HEK293 (cell line): ENCODE measurements around the gene PRAMEF9.
"Not testable (repeated sequence)": the region's sequence is repeated elsewhere in the genome, so short reads cannot be mapped to it uniquely, and the experiment has no call there.

Experiments
- CTCF ChIA-PET: fragments of 350-600 bp; formaldehyde crosslinking; extraction: SDS; loops from one replicate; lab custom pipeline; 2021; ENCODE audit warnings: antibody characterized with exemption; lab: Yijun Ruan, JAX
- POLR2A ChIA-PET: fragments of 300-600 bp; formaldehyde crosslinking; extraction: SDS; loops from one replicate; lab custom pipeline; 2020; ENCODE audit warnings: antibody characterized with exemption, inconsistent platforms; lab: Yijun Ruan, JAX
- H3K27ac ChIP-seq: fragments of 200-500 bp; sonication (Bioruptor generic); 2 replicates; pipeline ENCODE4 v1.5.1; 2014; ENCODE audit warnings: low read depth, low read length, control low read depth, inconsistent platforms; ENCODE audit errors: extremely low read depth
- H3K36me3 ChIP-seq, 2 experiments: fragments of 200-500 bp in 1 of 2; sonication (Bioruptor generic) in 1 of 2; 1 replicate in 1 of 2; 2 replicates in 1 of 2; pipeline ENCODE4 v1.5.1; 2014 to 2017; ENCODE audit warnings: inconsistent platforms in 2 of 2, low read length in 2 of 2; ENCODE audit not compliant: control insufficient read depth in 2 of 2, insufficient read depth in 1 of 2
- H3K4me1 ChIP-seq: fragments of 200-500 bp; sonication (Bioruptor generic); 2 replicates; pipeline ENCODE4 v1.5.1; 2014; ENCODE audit warnings: mild to moderate bottlenecking, low read length, inconsistent platforms; ENCODE audit not compliant: control insufficient read depth, insufficient read depth
- H3K4me3 ChIP-seq: 2 replicates; pipeline ENCODE4 v1.5.1; 2011; ENCODE audit warnings: low read depth, mild to moderate bottlenecking, control low read depth, low read length, moderate library complexity
- H3K9me3 ChIP-seq: fragments of 200-500 bp; sonication (Bioruptor generic); 2 replicates; pipeline ENCODE4 v1.5.1; 2014; ENCODE audit warnings: low read depth, low read length, inconsistent platforms; ENCODE audit not compliant: control insufficient read depth, insufficient read depth
- EGR2 ChIP-seq: fragments of 450-650 bp; formaldehyde crosslinking; IDR thresholded peaks from 2 replicates; pipeline ENCODE4 v1.5.1; 2016; ENCODE audit warnings: low read depth, missing biosample characterization, missing genetic modification characterization
- HIC1 ChIP-seq: fragments of 450-650 bp; formaldehyde crosslinking; IDR thresholded peaks from 2 replicates; pipeline ENCODE4 v1.5.1; 2016; ENCODE audit warnings: missing biosample characterization, missing genetic modification characterization
- KLF1 ChIP-seq: fragments of 450-650 bp; formaldehyde crosslinking; IDR thresholded peaks from 2 replicates; pipeline ENCODE4 v1.5.1; 2016; ENCODE audit warnings: missing biosample characterization, missing genetic modification characterization
- SETDB1 ChIP-seq: IDR thresholded peaks from one replicate; pipeline ENCODE4 v1.6.1; 2017; ENCODE audit warnings: mild to moderate bottlenecking, low read length, moderate library complexity, mixed read lengths; ENCODE audit not compliant: insufficient read length
- SP3 ChIP-seq: fragments of 450-650 bp; formaldehyde crosslinking; IDR thresholded peaks from 2 replicates; pipeline ENCODE4 v1.5.1; 2016; ENCODE audit warnings: missing biosample characterization, missing genetic modification characterization
- WT1 ChIP-seq: fragments of 450-650 bp; formaldehyde crosslinking; IDR thresholded peaks from 2 replicates; pipeline ENCODE4 v1.5.1; 2016; ENCODE audit warnings: missing biosample characterization, missing genetic modification characterization
- YY1 ChIP-seq: fragments of 450-650 bp; formaldehyde crosslinking; IDR thresholded peaks from 2 replicates; pipeline ENCODE4 v1.5.1; 2018; ENCODE audit warnings: missing biosample characterization, missing genetic modification characterization
- ZBTB8A ChIP-seq: fragments of 450-650 bp; formaldehyde crosslinking; IDR thresholded peaks from 2 replicates; pipeline ENCODE4 v1.5.1; 2016; ENCODE audit warnings: missing biosample characterization, missing genetic modification characterization
- ZNF169 ChIP-seq: fragments of 450-650 bp; formaldehyde crosslinking; IDR thresholded peaks from 2 replicates; pipeline ENCODE4 v1.5.1; 2016; ENCODE audit warnings: missing biosample characterization, missing genetic modification characterization
- ZNF184 ChIP-seq: fragments of 450-650 bp; IDR thresholded peaks from 2 replicates; pipeline ENCODE4 v1.5.1; 2018; ENCODE audit warnings: missing biosample characterization, mild to moderate bottlenecking, missing genetic modification characterization
- ZNF23 ChIP-seq: fragments of 450-650 bp; formaldehyde crosslinking; IDR thresholded peaks from 2 replicates; pipeline ENCODE4 v1.5.1; 2016; ENCODE audit warnings: missing biosample characterization, missing genetic modification characterization, borderline replicate concordance
- ZNF239 ChIP-seq: fragments of 450-650 bp; formaldehyde crosslinking; IDR thresholded peaks from 2 replicates; pipeline ENCODE4 v1.5.1; 2016; ENCODE audit warnings: missing biosample characterization, missing genetic modification characterization
- ZNF24 ChIP-seq: fragments of 450-650 bp; formaldehyde crosslinking; IDR thresholded peaks from 2 replicates; pipeline ENCODE4 v1.5.1; 2016; ENCODE audit warnings: missing biosample characterization, missing genetic modification characterization
- ZNF391 ChIP-seq: fragments of 450-650 bp; formaldehyde crosslinking; IDR thresholded peaks from 2 replicates; pipeline ENCODE4 v1.5.1; 2016; ENCODE audit warnings: low read depth, missing biosample characterization, missing genetic modification characterization, borderline replicate concordance
- ZNF521 ChIP-seq: fragments of 450-650 bp; formaldehyde crosslinking; IDR thresholded peaks from 2 replicates; pipeline ENCODE4 v1.5.1; 2017; ENCODE audit warnings: missing biosample characterization, mild to moderate bottlenecking, missing genetic modification characterization
- ZNF529 ChIP-seq: fragments of 450-650 bp; formaldehyde crosslinking; IDR thresholded peaks from 2 replicates; pipeline ENCODE4 v1.5.1; 2017; ENCODE audit warnings: missing genetic modification characterization, missing biosample characterization; ENCODE audit not compliant: insufficient replicate concordance
- ZNF558 ChIP-seq: fragments of 450-650 bp; formaldehyde crosslinking; IDR thresholded peaks from 2 replicates; pipeline ENCODE4 v1.5.1; 2016; ENCODE audit warnings: missing biosample characterization, missing genetic modification characterization
- ZNF677 ChIP-seq: fragments of 450-650 bp; IDR thresholded peaks from 2 replicates; pipeline ENCODE4 v1.5.0; 2018; ENCODE audit warnings: missing biosample characterization, mild to moderate bottlenecking, missing genetic modification characterization, moderate library complexity
- ZNF76 ChIP-seq: fragments of 450-650 bp; formaldehyde crosslinking; IDR thresholded peaks from 2 replicates; pipeline ENCODE4; 2016; ENCODE audit warnings: low read depth, missing biosample characterization, missing genetic modification characterization, borderline replicate concordance

PRAMEF9 gene

GRCh38 chr1:13224480-13225060 is 52.9 kb downstream of the PRAMEF9 start:
- CTCF ChIA-PET: no interaction called here
- POLR2A ChIA-PET: no interaction called here
- H3K4me1 ChIP-seq: no peaks in the 10 kb centered on the region
- H3K36me3 ChIP-seq: no peaks in the 10 kb centered on the region
- H3K4me3 ChIP-seq: no peak overlapping the region
- H3K9me3 ChIP-seq: no peaks in the 10 kb centered on the region
- no peak for TF ChIP-seq ZNF169
- TF ChIP-seq ZNF76 (tag by site-specific recombination): no peak
- TF ChIP-seq ZNF24 (tag by site-specific recombination): no peak
- no peak for TF ChIP-seq WT1 (tag by site-specific recombination)
- no peak for TF ChIP-seq SP3 (tag by site-specific recombination)
- no peak for TF ChIP-seq ZNF391
- no peak for TF ChIP-seq YY1 (tag by site-specific recombination)
- TF ChIP-seq ZNF239: no peak
- no peak for TF ChIP-seq KLF1 (tag by site-specific recombination)
- no peak for TF ChIP-seq ZNF521 (tag by site-specific recombination)
- no peak for TF ChIP-seq ZNF558
- TF ChIP-seq ZNF184 (tag by site-specific recombination): no peak
- no peak for TF ChIP-seq ZNF677 (tag by site-specific recombination)
- TF ChIP-seq ZNF23 (tag by site-specific recombination): no peak
- TF ChIP-seq SETDB1: no peak
- no peak for TF ChIP-seq EGR2 (tag by site-specific recombination)
- no peak overlapping the region for H3K27ac ChIP-seq

DNA sequence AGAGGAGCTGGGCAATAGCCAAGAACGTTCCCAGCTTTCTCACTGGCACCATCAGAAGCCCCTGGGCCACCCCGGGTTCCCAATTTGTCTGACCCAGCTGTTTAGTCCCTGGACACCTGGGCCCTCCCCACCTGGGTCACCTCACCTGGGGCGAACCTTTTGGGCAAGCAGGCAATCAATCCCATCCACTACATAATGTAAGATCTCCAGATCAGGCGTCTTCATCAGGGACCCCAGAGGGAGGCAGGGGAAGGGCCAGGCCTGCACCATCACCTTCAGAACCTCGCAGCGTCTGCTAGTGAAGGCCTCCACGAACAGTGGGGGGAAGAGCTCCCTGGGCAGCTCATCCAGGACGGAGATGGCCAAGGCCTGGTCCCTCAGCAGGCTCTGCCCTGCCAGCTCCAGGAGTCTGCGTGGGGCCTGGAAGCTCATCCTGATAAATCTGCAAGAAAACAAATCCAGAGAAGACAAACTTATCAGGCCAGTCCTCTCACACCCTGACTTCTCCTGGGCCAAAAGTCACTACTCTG is 54.1 kb downstream of the PRAMEF9 start, which contains the start of gene PRAMEF18:
Gene PRAMEF18 (minus strand): TSS at position 480 of the 530 bp plus-strand sequence. CDS start 48 bp downstream, at position 432.
- H3K4me1 ChIP-seq, H3K9me3 ChIP-seq, H3K27ac ChIP-seq, H3K4me3 ChIP-seq, H3K36me3 ChIP-seq, CTCF ChIA-PET, POLR2A ChIA-PET: not testable (repeated sequence)

DNA sequence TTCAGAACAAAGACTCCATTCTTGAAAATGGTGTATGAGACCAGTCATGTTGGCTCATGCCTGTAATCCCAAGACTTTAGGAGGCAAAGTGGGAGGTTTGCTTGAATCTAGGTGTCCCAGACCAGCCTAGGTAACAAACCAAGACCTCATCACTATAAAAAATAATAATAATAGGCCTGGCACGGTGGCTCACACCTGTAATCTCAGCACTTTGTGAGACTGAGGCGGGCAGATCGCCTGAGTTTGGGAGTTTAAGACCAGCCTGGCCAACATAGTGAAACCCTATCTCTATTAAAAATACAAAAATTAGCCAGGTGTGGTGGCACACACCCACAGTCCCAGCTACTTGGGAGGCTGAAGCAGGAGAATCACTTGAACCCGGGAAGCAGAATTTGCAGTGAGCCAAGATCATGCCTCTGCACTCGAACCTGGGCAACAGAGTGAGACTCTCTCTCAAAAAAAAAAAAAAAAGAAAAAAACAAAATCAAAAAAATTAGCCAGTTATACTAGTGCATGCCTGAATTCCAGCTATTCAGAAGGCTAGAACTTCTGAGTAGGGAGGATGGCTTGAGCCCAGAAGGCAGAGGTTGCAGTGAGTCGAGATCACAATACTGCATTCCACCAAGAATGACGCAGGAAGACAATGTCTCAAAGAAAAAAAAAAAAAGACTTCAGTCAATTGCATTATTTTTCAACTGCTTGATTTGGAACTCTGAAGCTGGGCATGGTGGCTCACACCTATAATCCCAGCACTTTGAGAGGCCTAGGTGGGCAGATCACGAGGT is 55.8 kb downstream of the PRAMEF9 start:
- H3K27ac ChIP-seq, H3K4me3 ChIP-seq, POLR2A ChIA-PET, H3K9me3 ChIP-seq, H3K36me3 ChIP-seq, H3K4me1 ChIP-seq: not testable (repeated sequence)
- CTCF ChIA-PET: interaction anchor here (0.6 to 0.9 kb wide), 5 partner anchors 152 to 1028 kb away, joined by 3 to 6 read pairs (median 3); no protein-coding TSS in a partner anchor

DNA sequence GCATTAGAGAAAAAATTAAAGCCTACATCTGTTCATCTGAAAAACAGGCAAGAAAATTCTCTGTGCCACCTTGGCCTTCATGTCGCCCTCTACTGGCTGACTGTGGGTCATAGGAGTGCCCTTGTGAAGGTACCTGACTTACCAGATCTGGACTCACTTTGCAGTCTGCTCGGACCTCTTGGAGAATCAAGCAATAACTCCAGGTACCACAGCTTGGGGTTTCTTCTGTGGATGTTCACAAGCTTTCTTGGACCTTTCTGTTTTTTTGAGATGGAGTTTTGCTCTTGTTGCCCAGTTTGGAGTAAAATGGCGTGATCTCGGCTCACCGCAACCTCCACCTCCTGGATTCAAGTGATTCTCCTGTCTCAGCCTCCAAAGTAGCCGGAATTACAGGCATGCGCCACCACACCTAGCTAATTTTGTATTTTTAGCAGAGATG is 56.7 kb downstream of the PRAMEF9 start:
- Histone ChIP-seq H3K9me3 (no peaks in the 10 kb centered on the region), H3K36me3 (no peaks in the 10 kb centered on the region; a peak in 1 of 3 replicates), H3K4me3 (no peak overlapping the region), H3K27ac (no peak overlapping the region), H3K4me1 (no peaks in the 10 kb centered on the region)
- POLR2A ChIA-PET: no interaction called here
- CTCF ChIA-PET: interaction anchor here (0.7 kb wide), 1 partner anchor 478 kb away, joined by 3 read pairs; no protein-coding TSS in a partner anchor
- TF ChIP-seq ZNF529 (tag by site-specific recombination) (no peak), HIC1 (no peak), ZBTB8A (no peak)
